Peyer's patch (tissue), 4 donors: Measurements from ENCODE around the gene ENAH. TPM values are rescaled to one million over a fixed set of nuclear protein-coding genes. Genes with fewer than 3 reads are reported as not detected.

ENCODE experiments used
- DNase-seq, 3 donors: peaks; one replicate each; pipeline ENCODE4 v3.0.0-alpha.2; 2017 to 2019
- H3K27ac ChIP-seq, 4 donors: fragments of 200-600 bp; sonication (generic); one replicate each; pipeline ENCODE4 v1.5.1; 2016 to 2019
- H3K27me3 ChIP-seq, 2 donors: fragments of 200-600 bp; sonication (generic); one replicate each; pipeline ENCODE4 v1.5.1; 2019
- H3K36me3 ChIP-seq, 3 donors: fragments of 200-600 bp; sonication (generic); one replicate each; pipeline ENCODE4 v1.5.1; 2016 to 2019
- H3K4me1 ChIP-seq, 4 donors: fragments of 200-600 bp; sonication (generic); one replicate each; pipeline ENCODE4 v1.5.1; 2016 to 2019
- H3K4me3 ChIP-seq, 4 donors: fragments of 200-600 bp; sonication (generic); 1 replicate in 3 of 4; 2 replicates in 1 of 4; pipeline ENCODE4 v1.5.1; 2016 to 2019; ENCODE audit warnings: mild to moderate bottlenecking in 1 of 4
- H3K9me3 ChIP-seq, 4 donors: fragments of 200-600 bp; sonication (generic); one replicate each; pipeline ENCODE4 v1.5.1; 2016 to 2019; ENCODE audit warnings: mild to moderate bottlenecking in 1 of 4
- CTCF ChIP-seq, 6 experiments: fragments of 450-650 bp in 4 of 6; fragments of 200-600 bp in 2 of 6; sonication (generic) in 1 of 6; IDR thresholded peaks; one replicate each; pipeline ENCODE4 v1.5.1; 2017 to 2019; ENCODE audit warnings: antibody characterized with exemption in 6 of 6, mild to moderate bottlenecking in 3 of 6, moderate library complexity in 1 of 6
- POLR2A ChIP-seq, 2 donors: fragments of 450-650 bp; IDR thresholded peaks; one replicate each; pipeline ENCODE4 v1.5.1; 2017; ENCODE audit warnings: antibody characterized with exemption in 2 of 2, mild to moderate bottlenecking in 2 of 2, moderate library complexity in 2 of 2
- total RNA-seq, 4 donors: library from RNA; depleted of rRNA; stranded (reverse); fragments of >200 nt; gene quantifications; one replicate each; pipeline ENCODE4 v1.1.0, GENCODE V29; 2016

The ENAH gene
- total RNA-seq, 4 donors from 2014 or later = 7.6 to 51.2 (median 16.5) TPM

GRCh38 chr1:225539069-225539468 lies 113.9 kb downstream of the ENAH start:
- H3K9me3 ChIP-seq = no peaks in the 10 kb centered on the region
- H3K36me3 ChIP-seq = no peaks in the 10 kb centered on the region
- H3K4me1 ChIP-seq = no peaks in the 10 kb centered on the region
- TF ChIP-seq POLR2A (IDR thresholded peaks at IDR 0.05) (no peak), CTCF (IDR thresholded peaks at IDR 0.05) (no peak)
- DNase-seq = no peak
- no peak overlapping the region for H3K4me3 ChIP-seq
- no peaks in the 10 kb centered on the region for H3K27me3 ChIP-seq
- H3K27ac ChIP-seq = no peak overlapping the region

GRCh38 chr1:225537554-225538251 lies 115.2 kb downstream of the ENAH start:
- no peak overlapping the region for H3K27ac ChIP-seq
- peaks cover 0 to 8% (median 0%) of the 10 kb centered on the region in 4 donors for H3K4me1 ChIP-seq
- no peak for DNase-seq
- H3K36me3 ChIP-seq = no peaks in the 10 kb centered on the region
- no peaks in the 10 kb centered on the region for H3K9me3 ChIP-seq
- no peaks in the 10 kb centered on the region for H3K27me3 ChIP-seq
- no peak overlapping the region for H3K4me3 ChIP-seq
- TF ChIP-seq POLR2A (IDR thresholded peaks at IDR 0.05) (no peak), CTCF (IDR thresholded peaks at IDR 0.05) (no peak)

- TF ChIP-seq POLR2A (IDR thresholded peaks at IDR 0.05) (no peak), CTCF (IDR thresholded peaks at IDR 0.05) (no peak)
- Histone ChIP-seq H3K27me3 (no peaks in the 10 kb centered on the region), H3K27ac (no peak overlapping the region), H3K4me1 (peaks cover 0 to 8% (median 0%) of the 10 kb centered on the region in 4 donors), H3K36me3 (no peaks in the 10 kb centered on the region), H3K4me3 (no peak overlapping the region), H3K9me3 (no peaks in the 10 kb centered on the region)
- no peak for DNase-seq
These were observed 117.6 kb downstream of the ENAH start for GRCh38 chr1:225535280-225535679.

GRCh38 chr1:225534772-225535171 lies 118.2 kb downstream of the ENAH start:
- no peak for DNase-seq
- TF ChIP-seq CTCF (IDR thresholded peaks at IDR 0.05) = no peak
- TF ChIP-seq POLR2A (IDR thresholded peaks at IDR 0.05) = no peak
- Histone ChIP-seq H3K36me3 (no peaks in the 10 kb centered on the region), H3K4me3 (no peak overlapping the region), H3K27me3 (no peaks in the 10 kb centered on the region), H3K27ac (no peak overlapping the region), H3K9me3 (no peaks in the 10 kb centered on the region), H3K4me1 (peaks cover 0 to 8% (median 0%) of the 10 kb centered on the region in 4 donors)

- Histone ChIP-seq H3K4me3 (no peak overlapping the region), H3K36me3 (no peaks in the 10 kb centered on the region), H3K4me1 (peaks cover 0 to 8% (median 0%) of the 10 kb centered on the region in 4 donors), H3K27me3 (no peaks in the 10 kb centered on the region), H3K27ac (no peak overlapping the region), H3K9me3 (no peaks in the 10 kb centered on the region)
- DNase-seq = no peak
- no peak for TF ChIP-seq POLR2A (IDR thresholded peaks at IDR 0.05)
- TF ChIP-seq CTCF (IDR thresholded peaks at IDR 0.05) = no peak
These were observed 118.8 kb downstream of the ENAH start for GRCh38 chr1:225534135-225534534.
